HepG2 (cell line): ENCODE measurements around the gene FUOM. TPM values are rescaled to one million over a fixed set of nuclear protein-coding genes. Genes with fewer than 3 reads are reported as not detected.

Experiments
- ATAC-seq: fragments of 200-7000 bp; cut with Tn5 transposase; 3 replicates; pipeline ENCODE4 v1.9.1; 2020; ENCODE audit warnings: mild to moderate bottlenecking, moderate library complexity
- BruUV-seq: library from RNA; stranded (reverse); fragments of 400-500 nt; replicated peaks from 2 replicates; lab custom pipeline; 2021; lab: Mats Ljungman, UMichigan
- CTCF ChIA-PET: fragments of 300-600 bp; formaldehyde crosslinking; extraction: SDS; loops from one replicate; lab custom pipeline; 2021; ENCODE audit warnings: low total read pairs, inconsistent platforms, low intra/inter-chr PET ratio; lab: Yijun Ruan, JAX
- POLR2A ChIA-PET: fragments of 350-600 bp; sonication (Branson Sonifier 250); formaldehyde crosslinking; loops from one replicate; lab custom pipeline; 2020; ENCODE audit warnings: antibody characterized with exemption, inconsistent platforms; lab: Yijun Ruan, JAX
- DNase-seq: peaks from one replicate; pipeline ENCODE4 v3.0.0-alpha.2; 2015; ENCODE audit warnings: low spot score
- FAIRE-seq: peaks from 3 replicates; lab custom pipeline; 2011; peaks lifted over from hg19 to GRCh38; lab: Jason Lieb, UNC
- H2AFZ ChIP-seq: one replicate; pipeline ENCODE4 v1.6.1; 2011; ENCODE audit warnings: low read length, inconsistent platforms
- H3K27ac ChIP-seq: fragments of 300-600 bp; 3 replicates; pipeline ENCODE4 v1.8.0; 2011; ENCODE audit warnings: mixed run types, mild to moderate bottlenecking, mixed read lengths, low read length, inconsistent platforms; ENCODE audit not compliant: insufficient read depth; ENCODE audit errors: extremely low read length
- H3K27me3 ChIP-seq, 2 experiments: fragments of 200-600 bp in 1 of 2; 2 replicates in 1 of 2; 3 replicates in 1 of 2; pipeline versions ENCODE4 v1.6.0 to v1.8.0; 2011; ENCODE audit warnings: low read length in 2 of 2, mild to moderate bottlenecking in 2 of 2, moderate library complexity in 2 of 2, inconsistent platforms in 1 of 2; ENCODE audit not compliant: insufficient read depth in 2 of 2, control insufficient read depth in 1 of 2
- H3K36me3 ChIP-seq, 2 experiments: fragments of 200-600 bp in 1 of 2; replicated peaks in 1 of 2; 2 replicates in 1 of 2; 3 replicates in 1 of 2; pipeline versions ENCODE4 v1.5.1 to v1.8.0; 2011; ENCODE audit warnings: low read length in 2 of 2, inconsistent platforms in 1 of 2; ENCODE audit not compliant: insufficient read depth in 2 of 2, control insufficient read depth in 1 of 2
- H3K4me1 ChIP-seq: 2 replicates; pipeline ENCODE4 v1.5.1; 2012; ENCODE audit warnings: low read length, inconsistent platforms; ENCODE audit not compliant: insufficient read depth
- H3K4me2 ChIP-seq: 2 replicates; pipeline ENCODE4 v1.6.0; 2011; ENCODE audit warnings: low read depth, low read length, inconsistent platforms
- H3K4me3 ChIP-seq, 3 experiments: fragments of 200-600 bp in 1 of 3; sonication (generic), shearing (Covaris generic) in 1 of 3; replicated peaks in 1 of 3; 2 replicates each; pipeline ENCODE4 v1.5.1; 2011 to 2016; ENCODE audit warnings: low read length in 3 of 3, inconsistent platforms in 2 of 3, low read depth in 2 of 3, mild to moderate bottlenecking in 2 of 3, control low read depth in 1 of 3, mixed read lengths in 1 of 3; ENCODE audit not compliant: insufficient read depth in 1 of 3
- H3K79me2 ChIP-seq: one replicate; pipeline ENCODE4 v1.6.1; 2011; ENCODE audit warnings: low read length, inconsistent platforms; ENCODE audit not compliant: insufficient read depth
- H3K9ac ChIP-seq: 2 replicates; pipeline ENCODE4 v1.6.0; 2011; ENCODE audit warnings: mild to moderate bottlenecking, low read depth, low read length, inconsistent platforms; ENCODE audit not compliant: insufficient read depth
- H3K9me3 ChIP-seq: 2 replicates; pipeline ENCODE4 v1.5.1; 2012; ENCODE audit warnings: mild to moderate bottlenecking, low read length
- H4K20me1 ChIP-seq: 2 replicates; pipeline ENCODE4 v1.6.0; 2011; ENCODE audit warnings: inconsistent platforms, mild to moderate bottlenecking, low read length, moderate library complexity; ENCODE audit not compliant: insufficient read depth
- AGO2 ChIP-seq: fragments of 200-400 bp; formaldehyde crosslinking; optimal IDR thresholded peaks from 2 replicates; pipeline ENCODE3; 2017; ENCODE audit warnings: mild to moderate bottlenecking, low read depth, low read length, moderate library complexity
- HIVEP1 ChIP-seq: sonication (generic); formaldehyde crosslinking; IDR thresholded peaks from 2 replicates; pipeline ENCODE4 v1.4.0; 2020; ENCODE audit warnings: mild to moderate bottlenecking, missing genetic modification reagents
- JUN ChIP-seq: sonication (generic); formaldehyde crosslinking; IDR thresholded peaks from 2 replicates; pipeline ENCODE4 v1.4.0; 2020; ENCODE audit warnings: mild to moderate bottlenecking, missing genetic modification reagents
- NR3C1 ChIP-seq: sonication (generic); formaldehyde crosslinking; IDR thresholded peaks from 2 replicates; pipeline ENCODE4 v1.4.0; 2020; ENCODE audit warnings: missing genetic modification reagents
- ZMYM3 ChIP-seq: sonication (generic); formaldehyde crosslinking; IDR thresholded peaks from 2 replicates; pipeline ENCODE4 v1.5.1; 2020; ENCODE audit warnings: mild to moderate bottlenecking, missing genetic modification reagents
- ZNF432 ChIP-seq: sonication (generic); formaldehyde crosslinking; IDR thresholded peaks from 2 replicates; pipeline ENCODE4 v1.5.0; 2020; ENCODE audit warnings: missing genetic modification reagents, mild to moderate bottlenecking, borderline replicate concordance
- ZNF570 ChIP-seq: sonication (generic); formaldehyde crosslinking; IDR thresholded peaks from 2 replicates; pipeline ENCODE4 v1.4.0; 2020; ENCODE audit warnings: mild to moderate bottlenecking, missing genetic modification reagents, borderline replicate concordance
- ZNF790 ChIP-seq: sonication (generic); formaldehyde crosslinking; IDR thresholded peaks from 2 replicates; pipeline ENCODE4 v1.8.0; 2022; ENCODE audit warnings: missing genetic modification reagents, mild to moderate bottlenecking, borderline replicate concordance
- WGBS: methylation state at CpG from one replicate; pipeline ENCODE4 v1.1.6; 2017; ENCODE audit warnings: low lambda C conversion rate; 5-methylcytosine and 5-hydroxymethylcytosine counted together
- in situ Hi-C: cut with HindIII; loops from 2 replicates; pipeline ENCODE4 v1.10.0; 2017; ENCODE audit warnings: low pct_unique_long_range_greater_than_20kb; ENCODE audit not compliant: extremely low pct_ligation_motif_present
- intact Hi-C: fragments of 100-400 bp; cut with micrococcal nuclease; formaldehyde crosslinking; loops from one replicate; pipeline ENCODE4 v1.10.0; 2022; ENCODE audit not compliant: unreplicated experiment
- polyA plus RNA-seq, 8 experiments: library from polyadenylated mRNA; depleted of rRNA in 3 of 8; stranded (reverse) in 7 of 8; unstranded in 1 of 8; fragments of >200 nt; fragmentation: Illumina TruSeq in 4 of 8; extraction: Trizol in 4 of 8; gene quantifications; 2 replicates each; pipeline versions ENCODE4 v1.2.1 to v1.2.3, GENCODE V29; 2011 to 2016; ENCODE audit warnings: low read depth in 4 of 8, missing spikeins in 1 of 8, mixed read lengths in 1 of 8; ENCODE audit not compliant: insufficient read depth in 1 of 8
- total RNA-seq, 5 experiments: library from RNA; depleted of rRNA; stranded (reverse); fragments of >200 nt; fragmentation: Illumina TruSeq; extraction: Trizol; gene quantifications; 2 replicates each; pipeline ENCODE4 v1.2.3, GENCODE V29; 2016; ENCODE audit warnings: low read depth in 1 of 5

The FUOM gene
- total and polyA plus RNA-seq, 2 of the 13 experiments (the other 11 are each of a cell fraction or from before 2014, with no cell fraction given), result 27.5 to 60.4 TPM

GRCh38 chr10:133397938-133398337 lies 40.1 kb upstream of the FUOM start:
- no peak overlapping the region for H3K9ac ChIP-seq
- H3K27ac ChIP-seq, result no peak overlapping the region
- in situ Hi-C loops (no loop called here), intact Hi-C loops (no loop called here)
- DNase-seq, result no peak
- no peaks in the 10 kb centered on the region for H4K20me1 ChIP-seq
- no peak for FAIRE-seq
- H3K27me3 ChIP-seq, result no peaks in the 10 kb centered on the region; a peak in 1 of 5 replicates
- no peak overlapping the region for H3K4me2 ChIP-seq
- ChIA-PET CTCF (no interaction called here), POLR2A (no interaction called here)
- H3K9me3 ChIP-seq, result no peaks in the 10 kb centered on the region
- H3K36me3 ChIP-seq, result peaks cover 5 to 50% of the 10 kb centered on the region in 2 experiments; a peak in 4 of 5 replicates
- H3K4me3 ChIP-seq, result no peak overlapping the region
- WGBS, result over 99% methylated on average over 7 of the region's 7 CpGs
- peaks cover 19% of the 10 kb centered on the region for H3K4me1 ChIP-seq
- no peak for ATAC-seq
- no TSS peak for BruUV-seq
- no peak overlapping the region for H2AFZ ChIP-seq
- TF ChIP-seq ZNF432, result no peak
- no peak for TF ChIP-seq ZNF790 (CRISPR knock-in tag)
- no peak for TF ChIP-seq HIVEP1 (CRISPR knock-in tag)
- no peak for TF ChIP-seq JUN (CRISPR knock-in tag)
- no peak for TF ChIP-seq ZNF570 (CRISPR knock-in tag)
- no peak for TF ChIP-seq ZMYM3 (CRISPR knock-in tag)
- H3K79me2 ChIP-seq, result peaks cover 17% of the 10 kb centered on the region

GRCh38 chr10:133396035-133396624 lies 38.3 kb upstream of the FUOM start:
- no peak for ATAC-seq
- H3K9me3 ChIP-seq, result no peaks in the 10 kb centered on the region
- H3K4me3 ChIP-seq, result no peak overlapping the region
- TF ChIP-seq NR3C1 (CRISPR knock-in tag) (no peak), AGO2 (peak; percentile 25)
- no peak overlapping the region for H2AFZ ChIP-seq
- no peak overlapping the region for H3K4me2 ChIP-seq
- H3K4me1 ChIP-seq, result peaks cover 19% of the 10 kb centered on the region
- in situ Hi-C loops (no loop called here), intact Hi-C loops (no loop called here)
- no peaks in the 10 kb centered on the region; a peak in 1 of 5 replicates for H3K27me3 ChIP-seq
- BruUV-seq, result no TSS peak
- no peak overlapping the region for H3K9ac ChIP-seq
- no peaks in the 10 kb centered on the region for H4K20me1 ChIP-seq
- H3K27ac ChIP-seq, result no peak overlapping the region
- WGBS, result 97% methylated on average over 19 of the region's 19 CpGs
- POLR2A ChIA-PET, result interaction anchor here (3.1 to 3.5 kb wide), 2 partner anchors 17 to 37 kb away, joined by 16 to 21 read pairs; partner anchors contain the start of genes FUOM and PAOX
- FAIRE-seq, result no peak
- no peak for DNase-seq
- peaks cover 0 to 34% of the 10 kb centered on the region in 2 experiments; a peak in 4 of 5 replicates for H3K36me3 ChIP-seq
- H3K79me2 ChIP-seq, result peaks cover 17% of the 10 kb centered on the region
- CTCF ChIA-PET, result no interaction called here
